Activated T-cell treated with anti-CD3 and anti-CD28 coated beads for 24 hours (primary cell): ENCODE measurements around the gene CFAP77.

Source experiments
- DNase-seq: peaks from one replicate; pipeline ENCODE4 v3.0.0-alpha.2; 2020; ENCODE audit warnings: low read depth

Gene CFAP77

GRCh38 chr9:132456241-132456640 is 46.2 kb downstream of the CFAP77 start:
- DNase-seq = no peak

GRCh38 chr9:132457504-132458236 is 47.7 kb downstream of the CFAP77 start:
- no peak for DNase-seq

- DNase-seq = no peak
These were observed 48.4 kb downstream of the CFAP77 start for GRCh38 chr9:132458432-132458831.

- no peak for DNase-seq
These were observed 49.6 kb downstream of the CFAP77 start for GRCh38 chr9:132459661-132460060.

- DNase-seq = no peak
These were observed 50.2 kb downstream of the CFAP77 start for GRCh38 chr9:132460240-132460639.

- no peak for DNase-seq
These were observed 51.4 kb downstream of the CFAP77 start for GRCh38 chr9:132461281-132461896.

GRCh38 chr9:132461971-132462370 is 52.0 kb downstream of the CFAP77 start:
- DNase-seq = no peak

- DNase-seq = no peak
These were observed 54.5 kb downstream of the CFAP77 start for GRCh38 chr9:132464547-132464946.

- no peak for DNase-seq
These were observed 55.2 kb downstream of the CFAP77 start for GRCh38 chr9:132465131-132465635.

- no peak for DNase-seq
These were observed 62.2 kb downstream of the CFAP77 start for GRCh38 chr9:132472199-132472598.

- DNase-seq = no peak
These were observed 62.6 kb downstream of the CFAP77 start for GRCh38 chr9:132472599-132472998.

GRCh38 chr9:132474253-132474652 is 64.2 kb downstream of the CFAP77 start:
- no peak for DNase-seq

GRCh38 chr9:132478353-132479050 is 68.5 kb downstream of the CFAP77 start:
- DNase-seq = no peak

- DNase-seq = no peak
These were observed 69.7 kb downstream of the CFAP77 start for GRCh38 chr9:132479733-132480132.

- no peak for DNase-seq
These were observed 71.2 kb downstream of the CFAP77 start for GRCh38 chr9:132481053-132481849.

- no peak for DNase-seq
These were observed 72.3 kb downstream of the CFAP77 start for GRCh38 chr9:132482196-132482813.

- no peak for DNase-seq
These were observed 75.4 kb downstream of the CFAP77 start for GRCh38 chr9:132485393-132485792.

GRCh38 chr9:132486706-132487350 is 76.8 kb downstream of the CFAP77 start:
- peak; percentile 29 for DNase-seq

- DNase-seq = no peak
These were observed 77.4 kb downstream of the CFAP77 start for GRCh38 chr9:132487351-132487791.

GRCh38 chr9:132487980-132488535 is 78.0 kb downstream of the CFAP77 start:
- DNase-seq = no peak

- DNase-seq = no peak
These were observed 78.6 kb downstream of the CFAP77 start for GRCh38 chr9:132488626-132489025.
